ENCODE data around the gene NEK7.

NEK7 gene

DNA sequence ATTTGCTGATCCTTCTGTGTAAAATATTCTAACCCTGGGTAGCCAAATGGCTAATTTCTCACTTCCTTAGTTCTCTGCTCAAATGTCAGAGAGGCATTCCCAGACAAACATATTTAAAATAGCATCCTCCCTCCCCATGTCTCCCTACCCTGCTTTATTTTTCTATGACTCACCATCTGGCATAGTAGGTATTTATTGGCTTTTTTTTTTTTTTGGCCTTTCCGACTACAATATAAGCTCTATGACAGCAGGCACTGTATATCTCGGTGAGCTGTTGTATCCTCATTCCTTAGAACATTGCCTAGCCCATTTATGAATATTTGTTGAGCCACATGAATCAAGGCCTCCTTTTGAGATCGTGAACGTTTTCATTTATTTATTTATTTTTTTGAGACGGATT is 1.5 kb upstream of the NEK7 start:
- no peak overlapping the region for H3K4me3 ChIP-seq (ENCODE audit: low read depth, low read length)
- TF ChIP-seq, protein P1, sequence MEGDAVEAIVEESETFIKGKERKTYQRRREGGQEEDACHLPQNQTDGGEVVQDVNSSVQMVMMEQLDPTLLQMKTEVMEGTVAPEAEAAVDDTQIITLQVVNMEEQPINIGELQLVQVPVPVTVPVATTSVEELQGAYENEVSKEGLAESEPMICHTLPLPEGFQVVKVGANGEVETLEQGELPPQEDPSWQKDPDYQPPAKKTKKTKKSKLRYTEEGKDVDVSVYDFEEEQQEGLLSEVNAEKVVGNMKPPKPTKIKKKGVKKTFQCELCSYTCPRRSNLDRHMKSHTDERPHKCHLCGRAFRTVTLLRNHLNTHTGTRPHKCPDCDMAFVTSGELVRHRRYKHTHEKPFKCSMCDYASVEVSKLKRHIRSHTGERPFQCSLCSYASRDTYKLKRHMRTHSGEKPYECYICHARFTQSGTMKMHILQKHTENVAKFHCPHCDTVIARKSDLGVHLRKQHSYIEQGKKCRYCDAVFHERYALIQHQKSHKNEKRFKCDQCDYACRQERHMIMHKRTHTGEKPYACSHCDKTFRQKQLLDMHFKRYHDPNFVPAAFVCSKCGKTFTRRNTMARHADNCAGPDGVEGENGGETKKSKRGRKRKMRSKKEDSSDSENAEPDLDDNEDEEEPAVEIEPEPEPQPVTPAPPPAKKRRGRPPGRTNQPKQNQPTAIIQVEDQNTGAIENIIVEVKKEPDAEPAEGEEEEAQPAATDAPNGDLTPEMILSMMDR (IDR thresholded peaks at IDR 0.05; ENCODE audit: insufficient read depth, low read depth, low read length, missing control alignments), result no peak
- DNase-seq (ENCODE audit: low read depth), result no peak

DNA sequence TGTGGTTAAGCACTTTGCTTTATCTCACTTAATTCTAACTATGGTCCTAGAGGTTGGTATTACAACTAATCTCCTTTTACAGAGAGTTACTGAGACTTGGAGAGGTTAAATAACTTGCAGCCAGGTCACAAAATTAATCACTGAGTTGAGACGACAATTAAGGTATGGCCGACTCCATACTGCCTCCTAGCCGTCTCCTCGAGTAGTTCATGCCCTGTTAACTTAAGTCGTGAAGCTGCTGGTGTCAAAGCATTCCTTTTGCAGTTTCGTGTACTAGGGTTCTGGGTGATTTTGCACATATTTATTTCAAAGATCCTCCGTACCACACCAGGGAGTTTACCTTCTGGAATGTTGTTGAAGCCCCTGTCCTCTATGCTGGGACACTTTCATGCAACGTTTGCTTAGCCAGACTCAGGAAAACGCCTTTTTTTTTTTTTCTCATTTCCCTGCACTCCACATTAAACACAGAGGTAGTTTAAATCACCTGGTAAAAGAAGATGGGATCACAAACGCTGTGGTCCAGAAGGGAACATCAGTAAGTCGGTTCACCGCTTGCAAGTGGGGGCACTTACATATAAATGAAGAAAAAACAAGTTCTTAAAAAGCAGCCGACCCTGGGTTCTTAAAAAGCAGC is 570 bp upstream of the NEK7 start:
- peak; percentile 90 for DNase-seq (ENCODE audit: low read depth)

DNA sequence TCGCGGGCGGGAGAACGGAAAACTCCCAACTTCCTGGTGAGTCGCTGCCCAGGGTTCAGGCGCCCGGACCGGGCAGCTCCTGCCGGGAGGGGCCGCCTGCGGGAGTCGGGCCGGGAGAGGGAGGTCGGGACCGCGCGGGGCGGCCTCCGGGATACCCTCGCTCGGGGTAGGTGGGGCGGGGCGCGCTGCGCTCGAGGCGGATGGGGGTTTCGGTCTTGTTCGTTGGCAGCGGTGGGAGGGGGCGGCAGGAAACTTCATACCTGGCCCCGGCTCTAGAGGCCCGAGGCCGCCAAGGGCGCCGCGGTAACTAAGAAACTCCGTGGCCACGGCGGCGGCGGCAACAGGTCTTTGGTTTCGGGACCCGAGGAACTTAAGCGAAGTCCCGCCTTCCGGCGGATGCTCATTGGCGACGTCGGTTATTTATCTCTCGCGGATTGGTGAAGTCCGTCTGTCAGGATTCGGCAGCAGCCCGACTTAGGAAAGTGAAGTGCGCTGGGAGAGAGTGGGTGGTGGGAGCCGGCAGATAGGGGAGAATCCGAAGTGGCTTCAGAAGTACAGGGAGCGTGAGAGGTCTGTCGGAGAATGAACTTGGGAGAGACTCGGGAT is 546 bp downstream of the NEK7 start:
- TF ChIP-seq, protein P1 (IDR thresholded peaks at IDR 0.05; ENCODE audit: insufficient read depth, low read depth, low read length, missing control alignments), result no peak
- peak overlapping the region; percentile 97 for H3K4me3 ChIP-seq (ENCODE audit: low read depth, low read length)
- peak; percentile 94 for DNase-seq (ENCODE audit: low read depth)

More for the DNA sequence above, 570 bp upstream of the NEK7 start:
- TF ChIP-seq, protein P1 (IDR thresholded peaks at IDR 0.05; ENCODE audit: insufficient read depth, low read depth, low read length, missing control alignments), result peak; percentile 78
- peak overlapping the region; percentile 97 for H3K4me3 ChIP-seq (ENCODE audit: low read depth, low read length)

DNA sequence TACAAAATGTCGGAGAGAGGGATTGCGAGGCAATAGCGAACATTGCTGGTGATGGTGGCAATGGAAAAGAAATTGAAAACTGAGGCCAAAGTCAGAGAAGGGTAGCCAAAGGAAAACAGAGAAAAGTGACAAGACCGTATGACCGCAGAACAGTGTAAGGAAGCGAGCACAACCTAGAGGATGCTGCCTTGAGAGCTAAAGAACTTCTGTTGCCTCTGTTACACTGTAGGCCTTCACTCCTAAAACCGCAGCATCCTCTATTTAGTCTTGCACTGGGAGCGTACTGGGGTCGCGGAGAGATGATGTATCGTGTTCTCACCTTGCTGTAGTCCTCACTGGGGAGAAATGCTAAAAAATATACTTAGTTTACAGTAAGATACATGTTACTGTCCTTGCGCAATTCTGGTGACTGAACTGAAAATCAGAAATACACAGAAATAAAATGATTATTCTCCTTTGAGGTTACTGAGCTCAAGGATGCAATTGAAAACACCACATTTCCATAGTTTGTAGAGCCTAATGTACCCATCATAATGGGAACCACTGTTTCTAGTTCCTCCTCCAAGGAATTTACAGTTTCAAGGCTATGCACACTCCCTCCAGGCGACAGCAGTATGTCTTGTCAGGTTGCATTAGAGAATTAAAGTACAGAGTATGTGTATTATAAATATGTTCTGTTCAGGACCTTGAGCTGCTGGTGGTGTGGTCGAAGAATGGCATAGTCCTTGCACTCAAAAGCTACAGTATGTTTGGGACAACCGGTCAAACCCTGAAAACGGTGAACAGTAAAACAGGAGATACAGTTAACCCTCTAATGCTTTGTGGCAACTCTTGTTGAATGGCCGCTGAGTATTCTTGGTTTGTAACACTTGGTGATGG is 1.3 kb downstream of the NEK7 start:
- TF ChIP-seq, protein P1 (IDR thresholded peaks at IDR 0.05; ENCODE audit: insufficient read depth, low read depth, low read length, missing control alignments), result no peak
- peak overlapping the region; percentile 97 for H3K4me3 ChIP-seq (ENCODE audit: low read depth, low read length)
- DNase-seq (ENCODE audit: low read depth), result peak; percentile 50

DNA sequence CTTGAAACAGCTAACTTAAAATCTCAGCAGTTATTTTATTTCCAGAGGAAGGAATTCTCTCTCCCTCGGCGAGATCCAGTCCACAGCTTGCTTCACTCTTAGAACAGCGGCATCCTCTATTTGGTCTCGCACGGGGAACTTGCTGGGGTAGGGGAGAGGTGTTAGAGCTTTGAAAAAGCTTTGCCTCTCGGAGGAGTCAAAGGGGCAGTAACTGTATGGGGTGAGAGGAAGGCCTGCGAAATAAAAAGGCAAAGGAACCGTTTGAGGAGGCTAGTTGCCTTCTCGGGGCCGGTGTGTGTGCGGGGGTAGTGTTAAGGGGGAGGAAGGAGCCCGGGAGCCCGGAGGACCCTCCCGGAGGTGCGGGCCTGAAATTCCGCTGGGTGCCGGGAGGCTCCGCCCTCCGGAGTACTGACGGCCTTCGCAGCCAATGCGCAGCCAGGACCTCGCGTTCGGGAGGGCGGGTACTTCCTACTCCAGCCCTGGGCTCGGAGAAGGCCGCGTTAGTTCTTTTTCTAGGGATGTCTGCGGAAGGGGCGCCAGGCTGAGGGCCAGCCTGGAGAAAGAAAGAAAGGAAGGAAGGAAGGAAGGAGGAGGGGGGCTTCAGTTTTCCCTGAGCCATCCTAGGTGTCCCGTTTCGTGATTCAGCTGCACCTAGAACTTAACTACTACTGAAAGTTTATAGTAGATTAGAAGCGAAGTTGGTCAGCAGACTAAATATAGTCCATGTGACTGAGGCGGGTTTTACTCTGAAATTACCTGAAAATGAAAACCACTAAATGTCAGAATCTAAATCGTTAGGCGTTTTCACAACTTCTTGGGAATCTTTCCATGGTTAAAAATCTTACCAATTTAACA is 2.2 kb downstream of the NEK7 start:
- DNase-seq (ENCODE audit: low read depth), result peak; percentile 94
- TF ChIP-seq, protein P1 (IDR thresholded peaks at IDR 0.05; ENCODE audit: insufficient read depth, low read depth, low read length, missing control alignments), result no peak

DNA sequence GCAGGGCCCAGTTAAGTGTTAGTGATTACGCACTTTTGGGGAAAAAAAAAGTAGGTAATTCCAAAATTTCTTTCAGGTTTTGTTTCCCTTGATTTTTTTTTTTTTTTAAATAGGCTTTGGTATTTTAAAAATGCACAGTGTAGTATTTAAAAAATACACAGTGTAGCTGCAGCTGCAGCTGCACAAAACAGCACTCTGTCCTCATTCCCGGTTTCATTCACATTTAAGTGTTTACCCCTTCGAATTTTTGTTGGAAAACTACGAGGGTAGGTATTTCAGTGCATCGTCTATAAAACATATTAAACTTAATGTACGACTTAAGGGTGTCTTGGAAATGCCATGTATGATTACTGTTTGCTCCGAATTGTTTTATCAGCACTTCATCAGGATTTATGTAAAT is 3.4 kb downstream of the NEK7 start:
- TF ChIP-seq, protein P1 (IDR thresholded peaks at IDR 0.05; ENCODE audit: insufficient read depth, low read depth, low read length, missing control alignments), result no peak
- no peak for DNase-seq (ENCODE audit: low read depth)
- no peak overlapping the region for H3K4me3 ChIP-seq (ENCODE audit: low read depth, low read length)

More for the DNA sequence above, 2.2 kb downstream of the NEK7 start:
- peak overlapping the region; percentile 97 for H3K4me3 ChIP-seq (ENCODE audit: low read depth, low read length)

Measured in GM12865 (cell line).